HTERT RPE-1 (cell line): Measurements from ENCODE around the gene RNF17.

Experiments
- in situ Hi-C: fragments of 300-500 bp; cut with MboI; formaldehyde crosslinking; loops from 4 replicates; pipeline ENCODE4 v1.14.3; 2020; ENCODE audit warnings: low sequenced_read_pairs

RNF17 gene

GRCh38 chr13:24851546-24851945 lies 87.6 kb downstream of the RNF17 start:
- in situ Hi-C loops = no loop called here

GRCh38 chr13:24854311-24854710 lies 90.3 kb downstream of the RNF17 start:
- in situ Hi-C loops = no loop called here

GRCh38 chr13:24858953-24859352 lies 95.0 kb downstream of the RNF17 start:
- in situ Hi-C loops = no loop called here

- in situ Hi-C loops = no loop called here
Observed at GRCh38 chr13:24860770-24861169, 96.8 kb downstream of the RNF17 start.

- in situ Hi-C loops = no loop called here
Observed at GRCh38 chr13:24861617-24862362, 97.8 kb downstream of the RNF17 start.

- in situ Hi-C loops = no loop called here
Observed at GRCh38 chr13:24863748-24864540, 100.0 kb downstream of the RNF17 start.

- in situ Hi-C loops = no loop called here
Observed at GRCh38 chr13:24864579-24864978, 100.6 kb downstream of the RNF17 start.

GRCh38 chr13:24865163-24865953 lies 101.4 kb downstream of the RNF17 start:
- in situ Hi-C loops = no loop called here

- in situ Hi-C loops = no loop called here
Observed at GRCh38 chr13:24866488-24866887, 102.5 kb downstream of the RNF17 start.

GRCh38 chr13:24868874-24869273 lies 104.9 kb downstream of the RNF17 start:
- in situ Hi-C loops = no loop called here

GRCh38 chr13:24870380-24870760 lies 106.4 kb downstream of the RNF17 start:
- in situ Hi-C loops = no loop called here

GRCh38 chr13:24875566-24875965 lies 111.6 kb downstream of the RNF17 start:
- in situ Hi-C loops = no loop called here

- in situ Hi-C loops = no loop called here
Observed at GRCh38 chr13:24877531-24877930, 113.6 kb downstream of the RNF17 start.

GRCh38 chr13:24878340-24878739 lies 114.4 kb downstream of the RNF17 start:
- in situ Hi-C loops = no loop called here

GRCh38 chr13:24882665-24883064 lies 118.7 kb downstream of the RNF17 start:
- in situ Hi-C loops = no loop called here

GRCh38 chr13:24887759-24888158 lies 123.8 kb downstream of the RNF17 start:
- in situ Hi-C loops = no loop called here

- in situ Hi-C loops = no loop called here
Observed at GRCh38 chr13:24888291-24888931, 124.4 kb downstream of the RNF17 start.

GRCh38 chr13:24890256-24890655 lies 126.3 kb downstream of the RNF17 start:
- in situ Hi-C loops = no loop called here

- in situ Hi-C loops = no loop called here
Observed at GRCh38 chr13:24891476-24892108, 127.6 kb downstream of the RNF17 start.

GRCh38 chr13:24892829-24893228 lies 128.9 kb downstream of the RNF17 start:
- in situ Hi-C loops = no loop called here

- in situ Hi-C loops = no loop called here
Observed at GRCh38 chr13:24893863-24894262, 129.9 kb downstream of the RNF17 start.
